SHP77 (cell line): Measurements from ENCODE around the gene ARHGEF17.

ENCODE experiments used
- DNase-seq, 2 experiments: peaks; one replicate each; lab custom pipeline; 2025; lab: John Stamatoyannopoulos, UW

The ARHGEF17 gene

DNA sequence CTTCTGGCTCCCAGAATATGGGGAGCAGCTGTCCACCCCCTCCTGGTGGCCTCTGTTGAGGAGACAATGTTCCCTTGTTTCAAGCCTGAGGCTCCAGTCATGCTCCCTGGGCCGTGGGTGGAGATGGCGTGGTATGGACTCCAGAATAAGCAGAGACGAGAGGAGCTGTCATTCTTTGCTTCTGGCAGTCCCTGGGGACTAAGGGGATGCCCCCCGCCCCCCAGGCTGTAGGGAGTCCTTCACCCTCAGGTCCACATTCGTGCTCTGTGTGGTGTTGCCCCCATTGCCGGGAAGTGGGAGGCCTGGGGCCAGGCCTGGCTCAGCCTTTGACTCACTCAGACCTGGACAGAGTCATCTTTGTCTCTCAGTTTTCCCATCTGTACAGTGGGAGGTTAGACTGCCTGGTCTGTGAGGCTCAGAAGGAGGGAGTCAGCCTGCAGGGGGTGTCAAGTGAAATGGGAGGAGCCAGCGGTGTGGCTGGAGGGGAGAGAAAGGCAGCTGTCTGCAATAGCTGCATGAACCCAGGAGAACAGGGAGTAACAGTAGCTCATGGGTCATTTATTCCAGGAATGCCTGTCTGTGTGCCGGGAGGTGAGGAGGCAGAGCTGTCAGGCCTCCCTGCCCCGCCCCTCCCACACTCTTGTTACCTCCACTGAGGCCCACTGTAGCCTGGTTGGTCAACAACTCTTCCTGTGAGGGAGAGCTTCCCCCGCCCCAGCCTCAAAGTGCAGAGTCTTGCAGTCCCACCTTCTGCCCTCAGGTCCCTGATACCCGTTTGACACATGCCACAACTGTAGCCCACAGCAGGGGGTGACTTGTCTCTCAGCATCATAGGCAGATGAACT, 6.3 kb downstream of the ARHGEF17 start:
- no peak for DNase-seq

DNA sequence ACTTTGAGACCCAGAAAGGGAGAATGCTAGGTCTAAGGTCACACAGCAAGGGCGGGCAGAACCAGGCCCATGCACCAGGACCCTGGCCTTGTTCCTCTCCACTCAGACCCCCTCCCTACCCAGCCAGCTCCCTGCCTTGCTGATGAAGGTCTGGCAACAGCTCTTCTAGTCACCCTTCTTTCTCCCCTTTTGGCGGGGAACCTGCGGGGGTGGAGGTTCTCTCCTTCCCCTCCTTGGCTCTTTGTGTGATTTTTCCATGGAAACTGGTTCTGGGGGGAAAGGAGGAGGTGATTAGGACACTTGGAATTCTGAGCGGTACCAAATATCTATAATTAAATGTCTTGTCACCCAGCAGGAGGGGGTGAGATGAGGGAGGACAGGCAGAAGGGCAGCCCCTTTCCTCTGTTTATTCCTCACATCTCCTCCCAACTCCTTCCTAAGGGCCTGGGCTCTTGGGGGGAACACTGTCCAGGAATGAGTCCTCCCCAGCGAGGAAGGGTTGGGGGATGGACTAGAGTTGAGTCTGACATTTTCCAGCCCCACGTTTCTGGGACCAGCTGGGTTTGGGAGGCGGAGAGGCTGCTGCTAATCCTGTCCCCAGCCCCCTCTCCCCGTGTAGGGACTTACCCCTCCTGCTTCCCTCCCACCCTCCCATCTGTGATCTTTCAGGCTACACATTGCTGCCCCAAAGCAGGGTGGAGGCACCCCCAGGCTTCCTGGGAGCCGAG, 7.4 kb downstream of the ARHGEF17 start:
- no peak for DNase-seq

DNA sequence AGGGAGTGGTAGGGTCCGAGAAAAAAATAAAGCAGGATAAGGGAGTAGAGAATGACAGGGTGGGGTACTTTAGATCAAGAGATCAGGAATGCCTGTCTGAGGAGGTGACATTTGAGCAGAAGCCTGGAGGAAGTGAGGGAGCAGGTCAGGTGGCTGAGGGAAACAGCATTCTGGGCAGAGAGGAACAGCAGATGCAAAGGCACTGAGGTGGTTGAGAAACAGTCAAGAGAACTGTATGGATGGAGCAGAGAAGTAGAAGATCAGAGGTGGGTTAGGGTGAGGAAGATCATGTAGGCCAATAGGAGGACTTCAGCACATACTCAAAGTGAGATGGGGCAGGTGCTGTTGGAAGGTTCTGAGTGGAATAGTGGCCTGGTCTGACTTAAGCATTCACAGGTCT, 8.3 kb downstream of the ARHGEF17 start:
- no peak for DNase-seq

DNA sequence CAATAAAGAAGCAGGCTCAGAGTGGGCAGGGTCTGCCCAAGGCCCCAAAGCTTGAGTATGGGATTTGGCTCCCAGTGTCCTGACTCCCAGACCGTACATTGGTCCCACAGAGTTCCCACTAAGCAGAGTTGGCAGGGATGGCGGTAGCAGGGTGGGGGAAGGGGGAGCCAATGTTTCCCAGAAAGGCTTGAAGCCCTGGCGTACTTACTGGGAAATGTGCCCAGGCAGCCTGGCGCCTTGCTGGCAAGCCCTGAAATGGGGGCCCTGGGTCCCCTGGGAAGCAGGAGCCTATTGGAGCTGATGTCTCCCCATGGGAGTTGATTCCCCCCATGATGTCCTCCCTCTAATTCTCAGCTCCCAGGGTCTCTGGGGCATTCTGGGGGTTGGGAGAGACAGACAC, 9.3 kb downstream of the ARHGEF17 start:
- DNase-seq: no peak

DNA sequence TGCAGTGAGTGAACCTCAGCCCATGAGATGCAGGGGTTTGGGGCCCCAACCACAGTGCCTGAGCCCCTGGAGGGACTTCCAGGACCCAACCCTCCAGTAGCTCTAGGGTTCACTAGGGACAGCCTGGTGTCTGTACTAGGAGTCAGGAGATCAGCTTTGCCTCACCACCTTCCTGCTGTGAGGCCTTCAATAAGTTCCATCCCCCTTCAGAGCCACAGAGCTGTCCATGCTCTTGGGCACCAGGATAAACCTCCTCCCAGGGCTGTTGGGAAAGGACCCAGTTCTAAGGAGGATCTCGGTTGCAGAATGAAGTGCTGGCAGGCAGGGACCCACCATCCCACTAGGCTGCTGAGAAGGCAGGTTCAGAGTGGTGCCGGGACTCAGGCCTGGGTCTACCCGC, 9.7 kb downstream of the ARHGEF17 start:
- no peak for DNase-seq

DNA sequence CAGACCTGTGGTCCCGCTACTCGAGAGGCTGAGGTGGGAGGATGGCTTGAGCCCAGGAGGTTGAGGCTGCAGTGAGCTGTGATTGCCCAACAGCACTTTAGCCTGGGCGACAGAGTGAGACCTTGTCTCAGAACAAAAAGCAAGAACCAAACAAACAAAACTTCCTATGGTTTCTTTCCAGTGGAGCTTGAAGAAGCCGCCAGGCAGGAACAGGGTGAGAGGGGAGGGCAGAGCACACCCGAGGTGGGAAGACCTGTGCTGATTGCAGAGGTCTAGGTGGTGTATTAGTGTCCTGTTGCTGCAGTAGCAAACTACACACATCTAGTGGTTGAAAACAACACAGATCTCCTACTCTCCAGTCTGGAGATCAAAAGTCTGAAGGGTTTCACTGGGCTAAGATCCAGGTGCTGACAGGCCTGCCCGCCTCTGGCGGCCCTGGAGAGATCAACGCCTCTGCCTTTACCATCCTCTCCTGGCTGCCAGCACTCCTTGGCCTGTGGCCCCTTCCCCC, 10.5 kb downstream of the ARHGEF17 start:
- no peak for DNase-seq

DNA sequence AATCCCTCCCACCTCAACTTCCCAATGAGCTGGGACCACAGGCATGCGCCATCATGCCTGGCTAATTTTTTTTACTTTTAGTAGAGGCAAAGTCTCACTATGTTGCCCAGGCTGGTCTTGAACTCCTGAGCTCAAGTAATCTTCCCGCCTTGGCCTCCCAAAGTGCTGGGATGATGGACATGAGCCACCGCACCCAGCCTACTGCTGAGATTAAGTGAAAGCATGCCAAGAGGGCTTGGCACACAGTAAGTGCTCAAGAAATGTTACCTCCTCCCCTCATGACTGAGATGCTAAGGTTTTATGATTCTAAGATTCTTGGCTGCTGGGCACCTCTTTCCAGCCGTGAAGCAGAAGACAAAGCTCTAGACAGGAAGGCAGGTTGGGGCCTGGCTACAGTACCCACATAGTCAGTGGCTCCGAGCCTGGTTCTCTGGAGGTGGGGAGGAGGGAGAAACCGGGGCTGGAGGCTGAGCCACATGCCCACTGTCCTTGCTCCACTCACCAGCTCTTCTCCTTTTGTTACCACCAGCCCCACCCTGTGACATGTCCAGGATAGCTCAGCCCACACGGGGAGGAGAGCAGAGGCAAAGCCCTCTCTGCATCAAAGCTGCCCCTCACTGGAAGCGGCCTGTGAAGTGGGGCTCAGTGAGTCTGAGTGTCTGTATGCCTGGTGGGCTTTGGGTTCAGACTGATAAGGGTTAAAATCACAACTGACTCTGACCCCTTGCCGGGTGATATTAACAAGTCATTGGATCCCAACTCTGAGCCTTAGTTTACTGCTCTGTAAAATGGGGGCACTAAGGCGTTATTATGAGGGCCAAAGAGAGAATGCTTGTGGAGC, 12.9 kb downstream of the ARHGEF17 start:
- no peak for DNase-seq

DNA sequence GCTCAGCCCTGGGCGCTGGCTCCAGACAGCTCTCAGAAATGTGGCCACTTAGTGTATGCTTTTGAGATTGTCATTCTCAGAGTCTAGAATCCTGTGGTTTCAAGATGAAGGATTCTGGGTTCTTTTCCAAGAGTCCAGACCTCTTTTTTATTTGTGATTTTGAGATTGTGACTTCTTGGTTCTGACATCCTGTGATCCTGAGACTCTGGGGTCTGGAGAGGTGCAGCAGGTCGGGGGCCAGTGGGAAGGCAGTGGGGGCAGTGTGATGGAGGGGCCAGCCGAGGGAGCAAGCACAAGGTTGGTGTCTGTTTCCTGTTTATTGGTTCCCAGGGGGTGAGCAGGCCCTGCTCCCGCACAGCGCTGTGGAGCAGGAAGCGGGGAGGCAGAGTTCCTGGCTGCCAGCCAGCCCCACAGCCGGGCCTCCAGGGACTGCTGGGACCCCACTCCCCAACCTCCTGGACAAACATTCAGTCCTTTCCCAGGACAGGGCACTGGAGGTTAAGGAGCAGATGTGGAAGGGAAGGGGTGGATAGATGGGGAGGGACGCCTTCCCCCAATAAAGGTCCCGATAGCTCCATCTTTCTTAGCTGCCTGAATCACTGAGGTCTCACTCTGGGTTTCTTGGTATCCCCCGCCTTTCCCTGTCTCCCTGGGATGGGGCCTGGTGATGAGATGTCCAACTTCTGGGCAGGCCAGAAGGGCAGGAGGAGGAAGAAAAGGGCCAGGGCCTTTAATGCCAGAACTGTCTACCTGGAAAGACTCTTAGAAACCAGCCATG, 13.7 kb downstream of the ARHGEF17 start:
- DNase-seq: peak in 1 of 2 experiments; percentile 26

DNA sequence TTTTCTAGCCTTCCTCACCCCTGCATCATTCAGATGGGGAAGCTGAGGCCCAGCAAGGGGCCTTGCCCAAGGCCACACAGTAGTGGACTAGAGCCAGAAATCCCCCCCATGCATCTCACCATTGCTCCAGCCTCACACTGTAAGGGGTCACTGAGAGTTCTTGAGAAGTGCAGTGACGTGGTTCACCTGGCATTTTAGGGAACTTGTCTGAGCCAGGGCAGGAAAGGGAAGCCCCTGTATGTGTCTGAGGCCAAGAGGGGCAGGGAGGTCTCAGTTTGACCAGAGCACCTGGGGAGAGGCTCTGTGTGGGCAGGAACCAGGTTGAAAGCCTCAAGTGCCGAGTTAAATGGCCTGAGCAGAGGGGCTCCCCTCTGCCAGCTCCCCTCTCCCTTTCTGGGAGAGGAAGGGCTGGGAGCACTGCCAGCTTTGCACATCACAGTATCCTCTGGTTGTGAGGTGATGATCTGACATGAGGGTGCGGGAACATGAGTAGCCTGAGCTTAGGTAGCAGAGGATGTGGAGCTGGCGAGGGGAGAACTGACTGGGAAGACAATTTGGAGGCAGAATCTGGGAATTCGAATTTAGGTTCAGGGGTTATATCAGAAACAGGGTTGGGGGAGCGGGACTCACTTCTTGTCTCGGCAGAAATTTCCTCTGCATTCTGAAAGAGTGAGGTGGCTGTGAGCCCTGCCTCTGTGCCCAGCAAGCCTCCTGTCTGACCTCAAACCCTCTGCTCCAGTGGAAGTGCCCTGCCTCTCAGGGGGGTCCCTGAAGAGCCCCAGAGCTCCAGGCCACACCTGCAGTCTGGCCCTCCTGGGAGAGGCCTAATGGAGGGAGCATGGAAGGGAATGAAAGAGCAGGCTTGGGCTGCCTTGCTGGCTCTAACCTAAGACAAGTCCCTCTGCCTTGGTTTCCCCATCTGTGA, 14.6 kb downstream of the ARHGEF17 start:
- DNase-seq: no peak

DNA sequence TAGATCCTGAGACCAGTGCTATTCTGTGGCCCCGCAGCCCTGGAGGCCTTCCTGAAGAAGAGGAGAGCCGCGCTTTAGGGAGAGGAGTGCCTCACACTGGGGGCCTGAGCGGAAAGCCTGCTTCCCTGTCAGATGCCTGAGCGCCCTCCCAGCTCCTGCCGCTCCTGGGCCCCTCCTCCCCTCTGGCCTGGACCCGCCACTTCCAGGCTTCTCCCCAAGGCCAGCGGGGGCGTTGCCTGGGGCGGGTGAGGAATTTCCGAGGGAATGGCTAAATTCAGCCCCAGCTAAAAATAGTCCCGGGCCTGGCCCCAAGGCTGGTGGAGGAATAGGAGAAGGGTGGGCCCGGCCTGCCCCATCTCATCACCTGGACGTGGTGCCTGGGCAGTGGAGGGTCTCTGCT, 15.4 kb downstream of the ARHGEF17 start:
- no peak for DNase-seq

DNA sequence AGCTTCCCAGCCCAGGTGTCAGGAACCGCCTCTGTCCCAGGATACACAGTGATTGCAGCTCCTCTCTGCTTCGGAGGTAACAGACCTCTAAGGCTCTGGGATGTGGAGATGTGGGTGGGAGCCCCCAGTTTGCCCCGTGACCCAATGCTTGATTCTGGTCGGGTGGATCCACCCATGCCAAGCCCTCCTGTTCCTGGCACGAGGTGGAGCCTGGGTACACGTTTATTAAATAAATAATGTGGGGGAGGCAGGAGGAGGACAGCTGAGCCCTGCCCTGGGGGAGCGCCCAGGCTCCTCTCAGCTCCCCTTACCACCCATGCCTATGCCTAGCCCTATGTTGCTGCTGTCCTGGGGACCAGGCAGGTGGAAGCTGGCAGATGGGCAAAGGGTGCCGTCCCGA, 16.0 kb downstream of the ARHGEF17 start:
- no peak for DNase-seq

DNA sequence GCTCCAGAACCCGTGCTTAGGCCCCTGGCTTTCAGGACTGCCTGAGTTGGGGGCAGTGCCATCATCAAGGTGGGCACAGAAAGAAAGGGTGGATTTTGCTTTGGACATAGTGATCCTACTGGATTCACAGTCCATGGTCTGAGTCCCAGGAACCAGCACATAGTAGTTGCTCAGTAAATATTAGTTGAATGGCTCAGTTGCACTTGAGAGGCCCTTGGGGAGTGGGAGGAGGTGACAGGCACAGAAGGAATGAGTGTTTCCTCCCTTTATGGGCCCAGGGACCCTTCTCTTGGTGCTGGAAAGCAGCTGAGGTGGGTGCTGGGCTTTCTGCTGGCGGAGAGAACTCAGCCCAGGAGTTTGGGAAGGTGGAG, 16.6 kb downstream of the ARHGEF17 start:
- DNase-seq: no peak

DNA sequence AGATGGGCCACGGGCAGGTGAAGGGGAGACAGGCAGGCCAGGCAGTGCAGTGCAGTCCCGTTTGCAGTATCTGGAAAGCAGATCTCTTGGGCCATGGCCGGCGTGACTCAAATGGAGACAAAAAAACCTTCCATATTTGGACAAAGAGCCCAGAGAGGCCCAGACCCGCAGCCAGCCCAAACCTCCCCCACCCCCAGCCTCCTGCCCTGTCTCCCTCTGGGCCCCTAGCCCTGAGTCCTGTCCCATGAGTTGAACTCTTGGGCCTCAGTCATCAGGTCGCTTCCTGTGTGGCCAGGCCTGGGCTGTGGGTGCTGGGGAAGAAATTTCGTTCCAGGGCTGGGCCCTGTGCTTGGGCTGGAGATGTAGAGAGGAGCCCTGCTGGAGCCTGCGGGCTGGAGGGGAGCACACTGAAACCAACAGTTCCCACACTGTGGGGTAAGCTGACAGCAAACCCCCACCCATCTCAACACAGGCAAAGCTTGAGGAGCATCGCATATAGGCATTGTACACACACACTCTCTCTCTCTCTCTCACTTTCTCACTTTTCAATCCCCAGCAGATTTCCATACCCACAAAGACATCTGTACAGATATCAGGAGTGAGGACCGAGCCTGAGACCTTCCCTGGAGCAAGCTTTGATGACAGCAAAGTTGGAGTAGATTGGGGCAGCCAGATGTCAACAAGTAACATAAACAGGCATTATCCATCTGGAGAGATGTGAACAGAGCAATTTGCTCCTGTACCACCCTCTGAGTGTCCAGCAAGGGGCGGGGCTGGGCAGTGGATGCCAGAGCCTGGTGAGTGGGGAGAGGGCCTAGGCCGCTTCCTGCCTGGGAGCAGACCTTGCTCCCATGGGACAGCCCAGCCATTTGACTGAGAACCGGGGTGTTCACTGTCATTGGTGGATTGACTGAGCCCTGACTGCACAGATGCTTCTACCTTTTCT, 17.2 kb downstream of the ARHGEF17 start:
- DNase-seq: no peak

DNA sequence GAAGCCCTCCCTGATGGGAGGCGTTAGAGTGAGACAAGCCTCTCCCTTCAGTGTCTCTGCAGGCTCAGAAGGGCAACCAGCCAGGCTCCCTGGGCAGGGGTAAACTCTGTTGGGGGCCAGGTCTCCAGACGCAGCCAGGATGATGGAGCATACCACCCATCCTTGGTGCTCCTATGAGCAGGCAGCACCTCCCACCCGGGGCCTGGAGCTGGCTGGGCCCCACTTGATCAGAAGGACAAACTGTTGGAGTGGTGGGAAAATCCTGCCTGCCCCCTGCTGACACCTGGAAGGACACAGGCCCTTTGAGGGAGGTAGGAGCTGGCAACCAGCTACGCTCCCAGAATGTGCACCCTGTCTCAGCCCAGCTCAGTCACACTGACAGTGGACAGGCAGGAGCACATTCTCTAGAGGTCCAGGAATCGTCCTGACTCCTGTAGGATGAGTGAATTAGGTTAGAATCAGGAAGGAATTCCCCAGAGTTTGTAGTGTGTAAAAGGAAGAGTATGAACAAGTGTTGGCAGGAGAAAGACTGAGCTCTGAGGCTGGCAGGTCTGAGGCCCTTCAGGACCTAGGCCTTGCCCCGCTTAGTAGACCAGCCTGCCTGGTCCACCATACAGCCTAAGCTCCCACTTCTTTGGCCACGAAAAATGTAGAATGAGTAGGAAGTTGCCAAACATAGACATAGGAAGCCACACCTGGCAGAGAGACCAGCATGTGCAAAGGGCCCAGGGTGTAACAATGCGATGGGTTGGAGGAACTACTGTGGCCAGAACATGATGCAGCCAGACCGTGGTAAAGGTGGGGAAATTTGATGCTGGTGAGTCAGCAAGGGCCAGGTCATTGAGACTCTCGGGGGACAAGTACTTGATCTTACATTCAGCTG, 19.1 kb downstream of the ARHGEF17 start:
- no peak for DNase-seq

DNA sequence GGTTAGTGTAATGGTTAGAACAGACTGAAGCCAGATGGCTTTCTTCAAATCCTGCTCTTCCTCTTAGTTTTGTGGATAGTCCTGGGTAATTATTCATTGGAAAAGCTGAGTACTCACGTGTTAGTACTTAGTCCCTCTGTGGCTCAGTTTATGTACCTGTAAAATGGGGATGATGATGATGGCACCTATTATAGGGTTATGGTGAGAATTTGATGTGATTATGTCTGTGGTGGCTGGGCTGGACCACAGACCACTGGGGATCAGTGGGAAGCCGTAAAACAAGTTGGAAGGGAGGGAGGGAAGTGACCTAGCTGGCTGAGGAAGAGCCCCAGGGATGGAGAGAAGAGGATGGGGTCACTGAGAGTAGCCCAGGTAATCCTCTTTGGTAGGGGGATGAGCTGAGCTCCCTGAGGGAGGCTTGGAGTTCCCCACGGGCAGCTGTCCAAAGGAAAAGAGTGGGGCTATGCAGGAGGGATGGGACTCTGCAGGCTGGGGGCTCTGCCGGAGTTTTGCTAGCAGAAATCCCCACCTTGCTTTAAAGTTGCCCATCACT, 19.8 kb downstream of the ARHGEF17 start:
- no peak for DNase-seq

DNA sequence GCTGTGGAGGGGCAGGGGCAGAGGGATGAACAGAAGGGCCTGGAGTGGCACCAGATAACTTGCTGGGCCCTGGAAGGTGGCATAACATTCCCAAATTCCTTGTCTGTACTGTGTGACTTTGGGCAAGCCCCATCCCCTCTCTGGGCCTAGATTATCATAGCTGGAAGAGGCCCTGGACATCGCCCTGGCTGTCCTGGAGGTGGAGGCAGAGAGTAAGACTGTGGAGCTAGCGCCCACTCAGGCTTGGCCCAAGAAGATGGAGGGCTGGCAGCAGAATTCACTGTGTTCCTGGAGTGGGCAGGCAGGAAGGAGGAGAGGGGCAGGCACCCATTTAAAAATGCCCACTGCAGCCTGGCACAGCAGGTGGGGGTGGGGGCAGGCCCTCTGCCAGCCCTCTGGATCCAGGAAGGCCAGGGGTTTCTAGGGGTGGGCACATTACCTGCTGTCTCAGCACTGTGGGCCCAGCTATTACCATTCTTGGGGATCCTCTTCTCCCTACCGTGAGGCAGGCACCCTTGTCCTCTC, 22.6 kb downstream of the ARHGEF17 start:
- no peak for DNase-seq

DNA sequence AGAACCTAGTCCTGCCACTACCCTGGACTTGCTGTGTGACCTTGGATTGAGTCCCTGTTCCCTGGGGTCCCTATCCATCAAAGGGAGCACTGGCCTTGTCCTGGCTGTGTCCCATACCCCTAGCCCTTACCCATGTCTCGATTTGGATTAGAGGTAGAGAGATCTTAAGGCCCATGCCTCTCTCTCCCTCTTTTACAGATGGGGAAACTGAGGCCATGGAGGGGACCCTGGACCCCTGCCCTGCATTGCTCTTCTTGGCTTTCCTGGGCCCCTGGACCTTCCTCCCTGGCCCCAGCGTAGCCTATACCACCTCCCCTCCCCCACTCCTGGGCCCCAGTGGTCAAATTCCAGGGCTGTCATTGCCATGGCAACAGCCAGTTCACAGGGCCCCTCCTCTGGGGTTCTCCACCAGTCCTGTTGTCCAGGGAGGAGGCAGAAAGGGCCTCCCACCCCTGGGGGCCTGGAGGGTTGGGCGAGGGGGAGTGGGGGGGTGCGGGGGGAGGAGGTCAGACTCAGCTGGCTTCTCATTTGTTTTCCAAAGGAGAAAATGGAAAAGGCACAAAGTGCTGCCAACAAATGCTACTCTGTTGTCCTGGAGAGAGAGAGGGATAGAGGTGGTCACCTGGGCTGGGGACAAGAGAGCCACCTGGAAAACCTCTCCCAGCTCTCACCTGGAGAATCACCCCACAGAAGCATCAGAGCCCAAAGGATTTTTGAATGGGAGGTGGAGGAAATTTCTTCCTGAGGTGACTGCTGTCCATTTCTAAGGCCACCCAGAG, 23.3 kb downstream of the ARHGEF17 start:
- no peak for DNase-seq
